ENCODE data around the gene METTL24. TPM values are rescaled to one million over a fixed set of nuclear protein-coding genes. Genes with fewer than 3 reads are reported as not detected.

METTL24 gene
- total RNA-seq, 1 experiment from 2014 or later, result 0.61 TPM

- Histone ChIP-seq H3T11ph (ENCODE audit: low read length) (no peak overlapping the region), H3K27ac (ENCODE audit: insufficient read length, low read depth, low read length) (no peak overlapping the region), H4K8ac (replicated peaks; ENCODE audit: insufficient read length, low read depth, low read length) (no peak overlapping the region), H2AK5ac (ENCODE audit: insufficient read length, low read length) (no peak overlapping the region), H3K18ac (ENCODE audit: insufficient read length, low read depth, low read length) (no peak overlapping the region), H3K23ac (ENCODE audit: insufficient read length, low read depth, low read length) (no peak overlapping the region), H3K14ac (ENCODE audit: insufficient read depth, low read length) (no peak overlapping the region), H2BK5ac (ENCODE audit: insufficient read length, low read length) (no peak overlapping the region), H2AFZ (ENCODE audit: low read length) (no peak overlapping the region), H3K9me3 (ENCODE audit: control insufficient read depth, low read depth, low read length) (no peaks in the 10 kb centered on the region), H2BK20ac (ENCODE audit: low read depth, low read length, poor library complexity, severe bottlenecking) (no peak overlapping the region), H3K4me1 (ENCODE audit: insufficient read depth, low read length) (no peaks in the 10 kb centered on the region), H3K23me2 (ENCODE audit: insufficient read length, low read depth, low read length, poor library complexity, severe bottlenecking) (no peaks in the 10 kb centered on the region), H2BK120ac (ENCODE audit: low read depth, low read length, poor library complexity, severe bottlenecking) (no peak overlapping the region), H3K4me2 (ENCODE audit: insufficient read depth, insufficient read length, low read length) (no peak overlapping the region), H3K9ac (ENCODE audit: extremely low read depth, insufficient read length, low read length) (no peak overlapping the region), H2BK12ac (ENCODE audit: insufficient read length, low read depth, low read length) (no peak overlapping the region), H4K91ac (ENCODE audit: insufficient read length, low read depth, low read length) (no peak overlapping the region), H4K20me1 (ENCODE audit: control insufficient read depth, insufficient read depth, insufficient read length) (no peaks in the 10 kb centered on the region), H3K4ac (ENCODE audit: low read depth, low read length) (no peak overlapping the region), H3K79me2 (ENCODE audit: insufficient read depth, low read length) (no peaks in the 10 kb centered on the region), H3K56ac (ENCODE audit: insufficient read length, low read depth, low read length) (no peak overlapping the region), H2BK15ac (ENCODE audit: low read depth, low read length) (no peak overlapping the region), H3K27me3 (ENCODE audit: insufficient read depth, low read length) (no peaks in the 10 kb centered on the region), H4K5ac (ENCODE audit: insufficient read length, low read depth, low read length) (no peak overlapping the region), H3K79me1 (ENCODE audit: insufficient read depth, low read depth, low read length, poor library complexity, severe bottlenecking) (no peaks in the 10 kb centered on the region)
- H3K4me3 Mint-ChIP-seq, result no peak overlapping the region
- no CpG with 5 or more reads among the region's 3 CpGs for WGBS (ENCODE audit: extremely low coverage, insufficient read length, low lambda C conversion rate)
- H3K36me3 Mint-ChIP-seq (ENCODE audit: insufficient read depth in 1 of 3, low read depth in 3 of 3), result no peaks in the 10 kb centered on the region
- H3K27me3 Mint-ChIP-seq (ENCODE audit: low read depth), result peaks cover 2% of the 10 kb centered on the region; the same call in 1 of the 2 replicates
- no peak overlapping the region for H3K27ac Mint-ChIP-seq
- no peak for TF ChIP-seq CTCF (conservative IDR thresholded peaks at IDR 0.05)
- DNase-seq, result no peak
- H3K9me3 Mint-ChIP-seq, result no peaks in the 10 kb centered on the region
- peaks cover 11 to 12% of the 10 kb centered on the region in 2 experiments for H3K4me1 Mint-ChIP-seq
Measured at GRCh38 chr6:110342759-110343158, 15.4 kb downstream of the METTL24 start.

All from H9 (cell line).